Testis (tissue), 2 donors: Measurements from ENCODE around the gene OTC.

Experiments used
- CTCF ChIP-seq, 3 experiments: fragments of 450-650 bp in 2 of 3; fragments of 200-600 bp in 1 of 3; sonication (generic) in 1 of 3; IDR thresholded peaks; one replicate each; pipeline ENCODE4 v1.5.1; 2016 to 2019; ENCODE audit warnings: antibody characterized with exemption in 3 of 3, mild to moderate bottlenecking in 2 of 3, moderate library complexity in 1 of 3
- POLR2A ChIP-seq: fragments of 450-650 bp; IDR thresholded peaks from one replicate; pipeline ENCODE4 v1.6.1; 2017; ENCODE audit warnings: antibody characterized with exemption, mild to moderate bottlenecking, moderate library complexity

GRCh38 chrX:38326086-38326485 lies 26.3 kb upstream of the OTC start:
- no peak for TF ChIP-seq POLR2A
- TF ChIP-seq CTCF (IDR thresholded peaks at IDR 0.05) = no peak
